NCI-H1694 (cell line): ENCODE measurements around the gene PDE7B.
"Not testable (repeated sequence)": the region's sequence is repeated elsewhere in the genome, so short reads cannot be mapped to it uniquely, and the experiment has no call there.

ENCODE experiments used
- DNase-seq: peaks from one replicate; lab custom pipeline; 2025; lab: John Stamatoyannopoulos, UW

PDE7B gene

DNA sequence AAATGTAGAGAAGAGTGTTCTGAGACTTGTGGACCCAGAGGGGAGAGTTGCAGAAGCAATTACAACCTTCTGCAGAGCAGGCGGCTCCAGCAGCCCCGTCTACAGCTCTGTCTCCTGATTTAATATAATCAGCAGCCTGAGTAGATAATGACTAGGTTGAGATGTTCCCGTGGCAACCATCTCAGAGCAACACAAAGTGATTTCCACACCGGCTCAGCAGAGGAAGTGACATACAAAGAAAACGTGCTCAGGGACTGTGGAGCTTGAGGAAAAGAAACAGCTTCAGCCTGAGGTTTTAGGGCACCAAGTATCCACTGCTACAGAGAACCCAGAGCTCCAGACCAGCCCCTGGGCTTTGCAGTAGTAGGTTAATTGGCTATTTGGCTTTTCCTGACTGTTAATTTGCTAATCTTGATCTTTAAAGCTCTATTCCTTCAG, 262.3 kb downstream of the PDE7B start:
- peak; percentile 51 for DNase-seq

DNA sequence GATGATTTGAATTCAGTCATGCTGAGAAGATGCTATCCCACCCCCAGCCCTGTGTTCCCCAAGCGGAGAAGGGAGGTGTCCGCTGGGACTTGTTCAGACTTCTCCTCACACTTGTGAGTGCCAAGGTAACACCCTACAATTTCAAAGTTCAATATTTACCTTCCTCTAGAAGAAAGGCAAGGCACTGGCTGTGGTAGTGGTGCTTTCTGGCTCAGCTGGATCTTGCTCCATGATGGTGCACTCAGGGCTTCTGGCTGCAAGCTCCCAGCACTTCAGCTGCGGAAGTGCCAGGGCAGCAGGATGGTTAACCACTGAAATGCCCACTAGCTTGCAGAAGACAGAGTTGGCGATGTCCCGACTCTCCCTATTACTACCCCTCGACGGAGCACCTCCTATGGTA, 263.2 kb downstream of the PDE7B start:
- no peak for DNase-seq

DNA sequence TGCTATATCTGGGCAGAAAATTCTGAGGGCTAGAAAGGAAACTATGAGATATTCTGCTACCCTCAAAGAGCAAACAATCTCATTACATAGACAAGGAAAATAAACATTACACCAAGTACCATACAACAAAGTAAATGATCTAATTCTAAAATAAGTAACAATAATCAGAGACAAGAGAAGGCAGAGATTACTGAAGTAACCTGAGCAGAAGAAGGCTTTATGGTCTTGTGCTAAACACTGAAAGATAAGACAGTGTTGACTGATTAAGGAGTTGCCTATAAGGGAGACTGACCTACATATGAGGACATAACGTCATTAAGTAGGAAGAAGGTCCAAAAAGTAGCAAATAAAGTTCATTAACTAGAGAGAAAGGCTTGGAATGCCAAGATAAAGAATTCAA, 264.4 kb downstream of the PDE7B start:
- DNase-seq = no peak

DNA sequence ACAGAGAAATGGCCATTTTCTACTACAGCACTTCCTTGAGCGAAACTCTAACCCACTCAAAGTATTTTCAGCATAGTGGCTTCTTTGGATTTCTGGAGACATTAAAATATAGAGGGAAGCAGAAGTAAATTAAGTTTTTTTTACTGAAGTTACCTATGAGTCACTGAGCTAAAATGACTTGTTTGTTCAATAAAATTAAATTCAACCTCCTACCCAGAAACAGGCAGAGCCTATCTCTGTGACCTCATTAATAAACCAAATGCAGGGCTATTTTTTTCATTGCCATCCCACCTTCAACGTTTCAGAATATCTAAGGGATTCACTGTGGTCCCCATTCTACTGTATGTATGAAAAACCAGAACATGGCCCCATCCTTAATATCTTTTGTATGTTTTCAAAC, 265.6 kb downstream of the PDE7B start:
- DNase-seq = no peak

DNA sequence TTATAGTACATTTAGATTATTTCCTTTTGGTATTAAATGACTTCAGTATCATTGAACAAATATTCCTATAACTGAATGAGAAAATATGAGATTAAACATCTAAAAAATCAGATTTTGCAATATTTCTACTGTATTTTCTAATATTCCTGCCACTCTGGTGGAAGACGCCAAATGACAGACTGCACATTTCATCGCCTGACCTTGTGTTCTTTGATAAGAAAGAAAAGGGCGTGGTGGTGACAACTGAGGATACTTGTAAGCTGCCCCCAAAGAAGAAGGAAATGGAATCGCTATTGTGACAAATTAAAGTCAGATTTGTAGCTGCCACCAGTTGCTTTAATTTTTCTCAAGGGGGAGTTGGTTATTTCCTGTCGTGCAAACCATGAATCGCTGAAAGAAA, 267.3 kb downstream of the PDE7B start:
- DNase-seq = no peak

DNA sequence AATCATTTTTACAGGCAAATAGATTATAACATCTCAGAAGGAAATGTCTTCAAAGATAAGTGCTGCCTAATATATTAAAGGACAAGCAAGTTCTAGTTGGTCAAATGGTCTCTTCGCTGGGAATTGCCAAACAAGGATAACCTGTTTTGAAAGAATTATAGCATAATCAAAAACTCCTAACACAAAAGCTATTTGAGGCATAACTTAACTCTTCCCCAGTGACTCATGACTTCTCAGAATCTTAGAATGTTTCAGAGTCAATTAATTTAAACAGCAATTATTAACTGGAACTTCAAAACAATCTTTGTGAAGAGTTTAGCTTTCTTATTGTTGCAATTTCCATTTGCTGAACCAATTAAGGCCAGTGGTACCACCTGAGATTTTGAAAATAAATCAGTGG, 272.0 kb downstream of the PDE7B start:
- no peak for DNase-seq

DNA sequence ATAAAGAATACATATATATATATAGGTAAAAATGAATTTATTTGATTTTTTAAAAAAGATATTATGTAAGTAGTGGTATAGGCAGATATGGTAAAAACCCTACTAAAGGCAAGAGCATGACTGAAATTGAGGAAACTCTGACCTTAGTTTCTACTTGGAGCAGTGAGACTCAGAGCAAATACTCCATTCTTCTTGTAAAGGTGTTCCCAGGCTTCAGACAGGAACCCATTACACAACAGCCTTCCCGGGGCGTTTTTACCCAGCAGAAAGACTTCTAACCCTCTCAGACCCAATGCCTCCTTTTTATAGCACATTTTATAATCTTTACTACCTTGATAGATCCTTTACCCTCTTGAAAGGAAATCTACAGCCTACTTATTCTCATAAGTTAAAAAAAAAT, 274.1 kb downstream of the PDE7B start:
- no peak for DNase-seq

DNA sequence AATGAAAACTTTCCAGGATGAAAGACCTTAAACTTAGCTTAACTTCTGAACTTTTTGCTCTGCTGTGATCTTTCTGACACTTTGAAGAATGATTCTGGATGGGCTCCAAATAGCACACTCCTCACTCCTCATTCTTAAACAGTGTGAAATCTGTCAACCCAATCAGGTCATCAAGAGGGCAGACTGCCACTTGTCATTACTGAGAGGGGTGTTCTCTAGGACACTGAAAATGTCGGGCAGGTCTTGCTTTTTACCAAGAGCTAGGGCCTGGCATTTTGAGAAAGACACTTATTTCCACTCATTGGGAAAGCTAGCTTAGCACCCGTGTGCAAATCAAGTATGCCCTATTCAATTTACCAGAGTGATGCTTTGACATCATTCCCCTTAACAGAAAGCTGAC, 276.4 kb downstream of the PDE7B start:
- DNase-seq = no peak

DNA sequence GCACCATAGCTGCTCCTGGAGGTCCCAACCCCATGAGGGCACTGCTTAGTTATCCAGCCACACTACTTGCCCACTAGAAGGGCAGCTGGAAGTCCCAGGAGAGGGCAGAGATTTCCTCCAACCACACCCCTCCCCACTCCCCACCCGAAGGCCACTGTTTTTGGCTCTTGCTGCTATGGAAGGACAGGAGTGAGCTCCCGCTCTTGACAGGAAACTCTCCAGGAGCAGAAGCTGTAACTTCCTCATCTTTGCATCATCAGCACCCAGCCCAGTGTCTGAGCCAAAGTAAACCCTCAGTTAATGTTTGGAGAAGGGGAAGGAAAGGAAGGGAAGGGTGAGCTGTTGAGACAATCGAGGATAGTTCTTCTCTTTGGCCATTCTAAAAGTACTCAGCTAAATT, 277.9 kb downstream of the PDE7B start:
- no peak for DNase-seq

DNA sequence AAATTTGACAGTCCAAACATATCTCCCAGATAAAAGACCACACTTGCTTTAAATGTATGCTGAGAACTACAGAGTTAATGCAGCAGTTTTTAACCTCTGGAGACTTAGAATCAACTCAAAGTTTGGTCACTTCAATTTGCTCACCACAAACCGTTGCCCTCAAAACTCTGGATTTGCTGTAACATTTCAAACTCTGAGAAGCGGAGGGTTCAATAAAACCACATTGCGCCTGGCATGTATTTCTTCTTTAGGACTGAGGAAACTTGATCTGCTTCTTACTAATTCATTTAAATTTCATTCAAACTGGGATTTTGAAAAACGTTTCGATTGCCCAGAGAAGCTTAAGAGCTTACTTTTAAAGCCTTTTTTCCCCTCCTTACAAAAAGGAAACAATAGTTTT, 282.8 kb downstream of the PDE7B start:
- DNase-seq = no peak

DNA sequence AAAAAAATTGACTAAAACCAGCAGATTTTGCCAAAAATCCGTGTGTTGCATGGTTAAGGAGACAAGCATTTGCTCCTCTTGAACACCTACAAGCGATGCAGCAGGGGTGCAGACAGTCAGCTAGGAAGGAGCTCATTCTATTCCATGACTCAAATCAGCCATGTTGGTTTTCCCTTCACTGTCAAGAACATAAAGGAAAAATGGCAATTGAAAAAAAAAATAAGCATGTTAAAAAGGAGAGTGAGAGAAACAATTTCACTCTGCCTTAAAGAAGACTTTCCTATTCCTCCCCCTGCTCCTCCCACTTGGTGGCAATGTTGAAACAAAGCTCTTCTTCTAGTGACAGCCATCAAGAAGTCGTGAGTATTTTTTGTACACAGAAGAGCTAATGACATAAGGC, 283.2 kb downstream of the PDE7B start:
- DNase-seq = no peak

DNA sequence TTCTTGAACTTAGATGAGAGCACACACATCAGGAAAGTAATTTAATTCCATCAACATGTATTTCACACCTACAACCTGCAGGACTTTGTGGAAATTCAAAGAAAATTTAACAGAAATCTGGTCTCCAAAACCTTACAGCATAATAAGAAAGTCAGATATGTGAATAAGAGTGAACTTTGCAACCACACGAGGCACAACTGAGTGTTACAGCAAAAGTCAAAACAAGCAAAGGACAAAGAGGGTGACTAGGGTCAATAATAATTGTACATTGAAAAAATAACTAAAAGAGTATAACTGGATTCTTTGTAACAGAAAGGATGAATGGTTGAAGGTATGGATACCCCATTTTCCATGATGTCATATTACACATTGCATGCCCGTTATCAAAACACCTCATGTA, 284.8 kb downstream of the PDE7B start:
- no peak for DNase-seq

DNA sequence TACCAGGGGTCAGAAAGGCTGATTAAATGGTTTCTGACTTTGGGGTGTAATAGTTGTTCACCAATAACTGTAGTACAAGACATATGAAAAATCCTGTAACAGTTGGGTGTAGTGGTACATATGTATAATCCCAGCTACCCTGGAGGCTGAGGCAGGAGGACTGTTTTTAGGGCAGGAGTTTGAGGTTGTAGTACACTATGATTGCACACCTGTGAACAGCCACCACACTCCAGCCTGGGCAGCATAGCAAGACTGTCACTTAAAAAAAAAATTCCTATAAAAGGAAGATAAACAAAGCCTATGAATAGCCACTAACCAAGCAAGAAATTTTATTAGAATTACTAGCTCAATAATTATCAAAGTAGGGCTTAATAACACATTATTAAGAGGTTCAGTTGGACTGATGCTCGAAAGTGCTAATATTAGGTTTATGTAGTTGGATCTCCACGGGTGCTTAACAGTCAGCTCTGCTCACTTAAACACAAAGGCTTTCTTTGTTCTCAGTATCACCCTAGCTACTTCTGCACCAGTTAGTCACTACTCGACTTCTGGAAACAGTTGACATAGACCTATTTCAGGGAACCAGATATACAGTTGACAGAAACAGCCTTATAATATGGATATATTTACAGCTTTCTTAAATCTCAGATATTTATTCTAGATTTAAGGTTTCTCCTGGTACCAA, 285.6 kb downstream of the PDE7B start:
- DNase-seq = no peak

DNA sequence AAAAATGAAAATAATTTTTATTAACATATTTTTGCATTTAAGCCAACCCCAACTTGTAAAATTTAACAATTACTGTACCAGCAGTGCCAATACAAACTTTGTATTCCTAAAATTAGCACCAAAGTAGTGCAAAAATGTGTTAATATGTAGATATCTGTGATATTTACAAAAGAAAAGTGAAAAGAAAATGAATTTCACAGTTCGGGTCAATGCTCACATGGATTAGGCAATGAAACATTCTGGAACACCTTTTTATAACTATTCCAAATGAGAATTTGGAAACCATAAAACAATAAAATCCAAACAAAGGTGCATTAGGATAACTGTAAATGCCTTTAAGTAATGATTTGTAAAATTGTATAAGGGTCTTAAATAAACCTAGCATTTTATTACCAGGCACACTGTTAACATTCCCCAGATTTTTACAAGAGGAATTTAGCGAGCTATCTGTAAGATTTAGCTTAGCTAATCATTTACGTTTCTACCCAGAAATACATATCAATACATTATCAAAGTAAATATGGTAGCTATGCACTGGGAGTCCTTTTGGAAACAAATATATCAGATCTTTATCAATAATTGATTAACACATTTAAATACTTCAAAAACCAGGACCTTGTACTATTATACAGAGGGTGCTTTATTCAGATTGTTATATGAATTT, 286.4 kb downstream of the PDE7B start:
- DNase-seq = no peak

DNA sequence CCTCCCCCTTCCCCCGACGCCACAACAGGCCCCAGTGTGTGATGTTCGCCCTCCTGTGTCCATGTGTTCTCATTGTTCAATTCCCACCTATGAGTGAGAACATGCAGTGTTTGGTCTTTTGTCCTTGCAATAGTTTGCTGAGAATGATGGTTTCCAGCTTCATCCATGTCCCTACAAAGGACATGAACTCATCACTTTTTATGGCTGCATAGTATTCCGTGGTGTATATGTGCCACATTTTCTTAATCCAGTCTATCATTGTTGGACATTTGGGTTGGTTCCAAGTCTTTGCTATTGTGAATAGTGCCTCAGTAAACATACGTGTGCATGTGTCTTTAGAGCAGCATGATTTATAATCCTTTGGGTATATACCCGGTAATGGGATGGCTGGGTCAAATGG, 287.6 kb downstream of the PDE7B start:
- not testable (repeated sequence) for DNase-seq

DNA sequence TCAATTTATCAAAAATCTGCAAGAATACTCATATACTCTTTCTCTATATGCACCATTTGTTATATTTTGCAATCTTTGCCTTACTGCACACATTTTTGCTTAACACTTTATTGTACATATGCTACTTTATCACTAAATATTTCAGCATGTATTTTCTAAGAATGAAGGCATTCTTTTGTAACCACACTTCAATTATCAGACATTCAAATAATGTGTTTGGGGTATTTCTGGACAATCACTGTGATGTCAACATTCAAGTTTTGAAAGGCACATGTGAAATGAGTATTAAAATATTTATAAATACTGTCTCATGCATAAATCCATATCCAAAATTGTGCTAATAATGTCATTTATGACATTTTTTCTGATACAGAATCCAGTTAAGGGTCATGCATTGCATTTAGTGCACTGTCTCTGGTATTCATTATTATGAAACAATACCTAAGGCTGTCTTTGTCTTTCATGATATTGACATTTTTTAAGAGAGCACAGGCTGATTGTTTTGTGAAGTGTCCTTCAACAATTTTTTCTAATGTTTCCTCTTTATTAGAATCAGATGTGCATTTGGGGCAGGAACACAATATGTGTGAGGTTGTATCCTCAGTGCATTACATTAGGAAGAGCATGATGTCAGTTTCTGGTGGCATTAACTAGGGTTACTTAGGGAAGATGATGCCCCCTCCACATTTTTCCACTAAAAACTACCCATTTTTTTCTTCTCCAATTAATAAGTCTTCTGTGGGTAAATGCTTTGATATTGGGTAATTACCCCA, 292.9 kb downstream of the PDE7B start:
- DNase-seq = no peak

DNA sequence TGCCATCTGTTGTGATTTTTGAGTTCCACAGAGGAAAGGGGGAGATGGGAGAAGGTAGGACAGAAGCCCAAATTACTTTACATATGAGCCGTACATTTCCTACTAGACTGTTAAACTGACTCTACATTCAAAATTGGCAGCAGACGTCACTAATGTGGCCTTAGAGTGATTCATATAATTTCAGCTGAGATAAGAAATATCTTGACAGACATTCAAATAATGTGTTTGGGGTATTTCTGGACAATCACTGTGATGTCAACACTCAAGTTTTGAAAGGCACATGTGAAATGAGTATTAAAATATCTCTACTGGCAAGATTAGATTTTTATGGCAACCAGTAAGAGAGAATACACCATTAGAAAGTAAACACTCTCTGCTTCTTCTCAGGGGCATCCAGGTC, 294.6 kb downstream of the PDE7B start:
- DNase-seq = no peak

DNA sequence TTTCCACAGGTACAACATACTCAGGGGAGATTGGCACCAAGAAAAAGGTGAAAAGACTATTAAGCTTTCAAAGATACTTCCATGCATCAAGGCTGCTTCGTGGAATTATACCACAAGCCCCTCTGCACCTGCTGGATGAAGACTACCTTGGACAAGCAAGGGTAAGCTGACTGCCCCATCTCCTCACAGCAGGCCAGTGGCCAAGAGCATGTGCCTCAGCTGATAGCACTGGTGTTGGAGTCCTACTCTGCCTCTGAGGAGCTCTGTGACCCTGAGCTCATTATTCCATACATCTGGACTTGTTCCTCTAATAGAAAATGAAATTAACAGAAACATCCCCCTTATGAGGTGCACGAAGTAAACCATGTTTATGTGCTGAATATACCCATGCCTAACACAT, 295.8 kb downstream of the PDE7B start:
- no peak for DNase-seq

DNA sequence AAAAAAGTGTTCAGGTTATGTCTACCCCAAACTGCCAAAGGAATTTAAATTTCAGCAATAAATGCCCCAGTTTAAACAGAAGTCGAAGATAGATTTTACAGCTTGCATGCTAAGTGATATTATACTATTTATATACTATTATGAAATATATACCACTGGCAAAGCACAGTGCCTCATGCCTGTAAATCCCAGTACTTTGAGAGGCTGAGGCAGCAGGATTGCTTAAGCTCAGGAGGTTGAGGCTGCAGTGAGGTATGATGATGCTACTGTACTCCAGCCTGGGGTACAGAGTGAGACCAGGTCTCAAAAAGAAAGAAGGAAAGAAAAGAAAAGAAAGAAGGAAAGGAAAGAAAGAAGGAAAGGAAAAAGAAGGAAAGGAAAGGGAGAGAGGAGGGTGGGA, 296.6 kb downstream of the PDE7B start:
- DNase-seq = no peak

DNA sequence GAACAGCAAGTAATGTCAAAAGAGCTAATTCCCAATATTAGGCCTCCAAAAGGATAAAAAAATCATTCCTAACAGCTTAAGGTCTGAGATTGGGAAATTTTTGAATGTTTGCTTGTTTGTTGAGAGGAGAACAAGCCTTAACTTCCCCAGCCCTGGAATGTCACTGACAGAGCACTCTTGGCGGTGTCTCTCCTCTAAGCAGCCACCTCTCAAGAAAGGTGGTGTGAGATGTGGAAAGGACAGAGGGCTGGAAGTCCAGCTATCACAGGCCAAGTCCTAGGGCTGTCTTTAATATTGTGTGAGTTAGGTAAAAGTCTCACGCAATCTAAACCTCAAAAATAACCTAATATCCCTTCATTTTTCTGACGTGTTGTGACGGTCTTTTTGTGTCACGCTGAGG, 297.0 kb downstream of the PDE7B start:
- DNase-seq = no peak

DNA sequence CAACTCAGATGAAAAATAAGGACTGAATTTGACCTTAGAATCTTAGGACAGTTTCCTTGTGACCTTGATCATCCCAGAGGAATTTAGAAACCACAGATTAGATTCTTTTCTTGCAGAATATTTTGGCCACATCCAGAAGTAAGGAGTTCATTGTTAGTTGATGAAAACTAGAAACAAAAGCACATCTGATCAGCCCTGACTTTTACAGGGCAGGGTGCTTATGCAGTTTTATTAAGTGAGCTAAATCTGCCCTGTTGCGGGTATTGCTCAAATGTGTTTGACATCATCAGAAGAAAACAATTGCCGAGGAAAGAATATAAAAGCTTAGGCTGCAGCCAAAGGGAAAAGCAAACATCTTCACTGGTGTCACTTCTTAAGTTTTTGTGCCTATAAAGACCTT, 297.8 kb downstream of the PDE7B start:
- no peak for DNase-seq

DNA sequence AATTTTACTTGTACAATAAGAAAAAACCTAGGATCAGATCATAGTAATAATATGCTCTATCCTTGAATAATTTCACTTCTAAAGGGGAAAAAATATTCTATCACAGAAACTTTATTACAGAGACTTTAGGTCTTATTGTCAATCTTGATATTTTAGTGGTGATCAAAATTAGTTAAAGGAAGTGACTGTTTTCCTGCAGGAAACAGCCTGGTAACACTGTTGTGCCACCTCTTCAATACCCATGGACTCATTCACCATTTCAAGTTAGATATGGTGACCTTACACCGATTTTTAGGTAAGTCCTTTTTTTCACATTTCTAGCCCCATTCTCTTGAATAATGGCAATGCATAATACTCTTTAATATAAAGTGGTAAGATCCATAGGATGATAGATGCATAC, 299.5 kb downstream of the PDE7B start:
- no peak for DNase-seq

DNA sequence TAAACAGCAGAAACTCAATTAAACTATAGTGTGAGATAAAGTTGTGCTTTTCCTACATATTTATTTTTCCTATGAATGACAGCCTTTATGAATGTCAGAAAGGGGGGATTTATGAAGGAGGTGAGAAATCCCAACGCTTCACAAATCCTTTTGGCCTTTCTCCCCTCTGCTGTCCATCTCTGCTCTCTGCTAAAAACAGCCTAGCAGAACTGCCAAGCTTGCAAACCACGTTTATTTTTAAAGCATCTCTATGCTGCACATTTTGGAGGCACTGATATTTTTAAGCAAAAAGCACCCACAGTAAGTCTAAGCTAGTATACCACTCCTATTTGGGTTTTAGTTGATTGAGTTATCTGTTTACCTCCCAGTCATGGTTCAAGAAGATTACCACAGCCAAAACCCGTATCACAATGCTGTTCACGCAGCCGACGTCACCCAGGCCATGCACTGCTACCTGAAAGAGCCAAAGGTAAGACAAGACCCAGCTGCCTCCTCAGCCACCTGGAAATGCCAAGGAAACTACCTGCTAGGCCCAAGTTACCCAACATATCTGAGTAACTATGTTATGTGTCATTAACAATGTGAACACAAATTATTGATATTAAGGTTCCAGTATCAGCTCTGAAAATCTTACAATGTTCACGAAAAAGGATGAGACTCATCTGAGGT, 302.3 kb downstream of the PDE7B start:
- no peak for DNase-seq
